SU-DHL-6 (cell line): ENCODE measurements around the gene SUN3.

Source experiments
- H2AFZ ChIP-seq: fragments of 200-600 bp; sonication (generic); 2 replicates; pipeline ENCODE4 v1.6.1; 2014; ENCODE audit warnings: low read depth, mild to moderate bottlenecking, moderate library complexity, mixed read lengths, antibody characterized with exemption, low read length; ENCODE audit not compliant: severe bottlenecking
- H3F3A ChIP-seq: fragments of 200-600 bp; shearing (Covaris generic); 2 replicates; pipeline ENCODE4 v1.6.0; 2016; ENCODE audit warnings: antibody characterized with exemption, mild to moderate bottlenecking; ENCODE audit not compliant: insufficient read depth
- H3K27ac ChIP-seq: fragments of 200-600 bp; sonication (generic); 2 replicates; pipeline ENCODE4 v1.5.1; 2016; ENCODE audit warnings: low read depth, mild to moderate bottlenecking, low read length, moderate library complexity, mixed read lengths
- H3K27me3 ChIP-seq: fragments of 200-600 bp; sonication (generic), shearing (Covaris generic); 2 replicates; pipeline ENCODE4 v1.6.0; 2014; ENCODE audit warnings: mild to moderate bottlenecking, low read length
- H3K36me3 ChIP-seq: fragments of 200-600 bp; sonication (generic); 2 replicates; pipeline ENCODE4 v1.6.1; 2014; ENCODE audit warnings: mild to moderate bottlenecking, low read length, mixed read lengths
- H3K4me2 ChIP-seq: fragments of 300-600, 200-600 bp; shearing (Covaris generic), sonication (generic); 2 replicates; pipeline ENCODE4 v1.6.0; 2014; ENCODE audit warnings: low read length, low read depth, mild to moderate bottlenecking; ENCODE audit not compliant: poor library complexity, severe bottlenecking
- H3K4me3 ChIP-seq: fragments of 200-600 bp; sonication (generic); 2 replicates; pipeline ENCODE4 v1.5.1; 2014; ENCODE audit warnings: antibody characterized with exemption, low read length, mild to moderate bottlenecking, mixed read lengths; ENCODE audit not compliant: insufficient read depth, poor library complexity, severe bottlenecking
- H3K79me2 ChIP-seq: fragments of 200-600 bp; sonication (generic); 2 replicates; pipeline ENCODE4 v1.6.1; 2014; ENCODE audit warnings: mild to moderate bottlenecking, low read length, moderate library complexity; ENCODE audit not compliant: insufficient read depth
- H3K9ac ChIP-seq: fragments of 200-600 bp; sonication (generic); 2 replicates; pipeline ENCODE4 v1.7.0; 2014; ENCODE audit warnings: mild to moderate bottlenecking, low read length
- H3K9me2 ChIP-seq: fragments of 200-600 bp; sonication (generic); replicated peaks from 2 replicates; pipeline ENCODE4 v1.6.1; 2014; ENCODE audit warnings: low read length; ENCODE audit not compliant: insufficient read depth
- H3K9me3 ChIP-seq: fragments of 200-600 bp; sonication (generic); 2 replicates; pipeline ENCODE4 v1.6.1; 2014; ENCODE audit warnings: low read length, mixed read lengths; ENCODE audit not compliant: insufficient read depth
- H4K20me1 ChIP-seq: fragments of 200-600 bp; sonication (generic); 2 replicates; pipeline ENCODE4 v1.6.1; 2014; ENCODE audit warnings: low read depth, mild to moderate bottlenecking, antibody characterized with exemption, low read length, moderate library complexity, mixed read lengths
- EZH2phosphoT487 ChIP-seq: fragments of 200-600 bp; sonication (generic), shearing (Covaris generic); conservative IDR thresholded peaks from 2 replicates; pipeline ENCODE4 v1.6.1; 2018; ENCODE audit warnings: mild to moderate bottlenecking, antibody characterized with exemption, low read length, moderate library complexity, mixed read lengths
- TF ChIP-seq, protein P1 (sequence below): fragments of 200-600 bp; sonication (generic); IDR thresholded peaks from one replicate; pipeline ENCODE4 v1.5.1; 2017; ENCODE audit warnings: antibody characterized with exemption, mild to moderate bottlenecking, low read length, moderate library complexity; ENCODE audit not compliant: insufficient read depth, poor library complexity, severe bottlenecking

Gene SUN3

DNA sequence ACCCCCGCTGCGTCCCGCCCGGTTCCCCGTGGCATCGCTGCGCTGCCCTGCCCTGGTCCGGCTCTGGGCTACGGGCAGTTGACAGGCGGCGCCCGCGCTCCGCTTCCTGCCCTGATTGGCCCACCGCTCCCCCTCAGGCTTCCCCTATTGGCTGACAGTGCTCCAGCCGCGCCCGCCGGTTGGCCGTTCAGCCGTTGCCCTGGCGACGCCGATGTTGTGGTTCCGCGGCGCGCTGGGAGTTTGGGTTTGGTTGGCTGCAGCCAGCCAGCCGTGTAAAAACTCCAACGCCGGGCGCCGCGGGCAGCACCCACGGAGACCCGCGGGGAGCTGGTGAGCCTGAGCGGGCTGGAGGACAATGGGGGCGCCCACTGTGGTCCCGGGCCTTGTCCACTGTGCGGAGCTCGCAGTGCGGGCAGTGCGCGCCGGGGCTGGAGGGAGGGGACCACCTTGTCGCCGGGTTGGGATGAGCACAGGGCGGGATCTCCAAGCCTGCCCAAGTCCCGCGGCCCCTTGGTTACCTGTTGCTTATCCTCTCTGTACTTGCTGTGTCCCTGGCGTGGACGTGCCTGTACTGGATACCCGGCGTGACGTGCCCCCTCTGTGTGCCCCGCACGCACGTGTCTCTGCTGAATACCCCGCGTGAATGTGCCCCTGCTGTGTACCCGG lies 6.5 kb upstream of the SUN3 start, which contains the start of gene C7orf57:
C7orf57 (plus strand) TSS at position 243 of the 666 bp plus-strand sequence. CDS start 766 bp downstream, outside the sequence.
- no peak within 1 kb of the TSS for H3K27ac ChIP-seq
- TF ChIP-seq, protein P1, sequence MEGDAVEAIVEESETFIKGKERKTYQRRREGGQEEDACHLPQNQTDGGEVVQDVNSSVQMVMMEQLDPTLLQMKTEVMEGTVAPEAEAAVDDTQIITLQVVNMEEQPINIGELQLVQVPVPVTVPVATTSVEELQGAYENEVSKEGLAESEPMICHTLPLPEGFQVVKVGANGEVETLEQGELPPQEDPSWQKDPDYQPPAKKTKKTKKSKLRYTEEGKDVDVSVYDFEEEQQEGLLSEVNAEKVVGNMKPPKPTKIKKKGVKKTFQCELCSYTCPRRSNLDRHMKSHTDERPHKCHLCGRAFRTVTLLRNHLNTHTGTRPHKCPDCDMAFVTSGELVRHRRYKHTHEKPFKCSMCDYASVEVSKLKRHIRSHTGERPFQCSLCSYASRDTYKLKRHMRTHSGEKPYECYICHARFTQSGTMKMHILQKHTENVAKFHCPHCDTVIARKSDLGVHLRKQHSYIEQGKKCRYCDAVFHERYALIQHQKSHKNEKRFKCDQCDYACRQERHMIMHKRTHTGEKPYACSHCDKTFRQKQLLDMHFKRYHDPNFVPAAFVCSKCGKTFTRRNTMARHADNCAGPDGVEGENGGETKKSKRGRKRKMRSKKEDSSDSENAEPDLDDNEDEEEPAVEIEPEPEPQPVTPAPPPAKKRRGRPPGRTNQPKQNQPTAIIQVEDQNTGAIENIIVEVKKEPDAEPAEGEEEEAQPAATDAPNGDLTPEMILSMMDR: no peak
- TF ChIP-seq EZH2phosphoT487: no peak

DNA sequence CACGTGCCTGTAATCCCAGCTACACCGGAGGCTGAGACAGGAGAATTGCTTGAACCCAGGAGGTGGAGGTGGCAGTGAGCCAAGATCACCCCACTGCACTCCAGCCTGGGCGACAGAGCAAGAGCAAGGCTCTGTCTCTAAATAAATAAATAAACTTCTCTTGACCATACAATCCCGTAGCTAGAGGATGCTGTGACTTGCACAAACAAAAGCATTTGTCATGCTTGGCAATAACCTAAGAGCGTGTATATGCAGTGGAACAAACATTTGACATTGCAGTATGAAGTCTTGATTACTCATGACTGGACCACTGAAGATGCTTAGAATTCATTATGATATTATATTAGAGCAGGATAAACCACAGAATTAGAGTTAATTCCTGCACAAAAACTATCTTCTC lies 5.0 kb upstream of the SUN3 start:
- H3K79me2 ChIP-seq: no peaks in the 10 kb centered on the region
- no peaks in the 10 kb centered on the region for H3K36me3 ChIP-seq
- TF ChIP-seq, protein P1: no peak
- no peaks in the 10 kb centered on the region for H4K20me1 ChIP-seq
- H3K9ac ChIP-seq: no peak overlapping the region
- no peak overlapping the region for H2AFZ ChIP-seq
- no peaks in the 10 kb centered on the region for H3F3A ChIP-seq
- no peaks in the 10 kb centered on the region for H3K9me2 ChIP-seq
- no peak overlapping the region for H3K4me2 ChIP-seq
- H3K4me3 ChIP-seq: no peak overlapping the region
- H3K27ac ChIP-seq: no peak overlapping the region
- H3K9me3 ChIP-seq: no peaks in the 10 kb centered on the region
- no peaks in the 10 kb centered on the region for H3K27me3 ChIP-seq

More for the DNA sequence above, 6.5 kb upstream of the SUN3 start, which contains the start of gene C7orf57:
- H3K9me3 ChIP-seq: no peaks in the 10 kb centered on the region
- H3F3A ChIP-seq: no peaks in the 10 kb centered on the region
- no peaks in the 10 kb centered on the region for H4K20me1 ChIP-seq
- no peak within 1 kb of the TSS for H2AFZ ChIP-seq
- H3K36me3 ChIP-seq: no peaks in the 10 kb centered on the region
- H3K9ac ChIP-seq: no peak within 1 kb of the TSS
- H3K27me3 ChIP-seq: no peaks in the 10 kb centered on the region
- no peak within 1 kb of the TSS for H3K4me2 ChIP-seq
- no peaks in the 10 kb centered on the region for H3K79me2 ChIP-seq
- H3K4me3 ChIP-seq: no peak within 1 kb of the TSS
- H3K9me2 ChIP-seq: no peaks in the 10 kb centered on the region

DNA sequence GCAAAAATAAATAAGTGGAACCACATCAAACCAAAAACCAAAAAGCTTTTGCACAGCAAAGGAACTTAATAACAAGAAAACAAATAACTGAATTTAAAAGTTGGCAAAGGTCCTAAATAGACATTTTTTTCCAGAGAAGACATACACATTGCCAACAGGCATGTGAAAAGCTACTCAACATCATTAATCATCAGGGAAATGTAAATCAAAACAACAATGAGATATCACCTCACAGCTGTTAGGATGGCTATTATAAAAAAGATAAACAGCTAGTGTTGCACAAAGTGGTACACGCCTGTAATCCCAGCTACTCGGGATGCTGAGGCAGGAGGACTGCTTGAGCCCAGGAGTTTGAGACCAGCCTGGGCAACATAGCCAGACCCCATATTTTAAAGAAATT lies 2.2 kb upstream of the SUN3 start:
- no peak overlapping the region for H2AFZ ChIP-seq
- no peaks in the 10 kb centered on the region for H4K20me1 ChIP-seq
- H3K9me3 ChIP-seq: no peaks in the 10 kb centered on the region
- H3F3A ChIP-seq: no peaks in the 10 kb centered on the region
- no peaks in the 10 kb centered on the region for H3K79me2 ChIP-seq
- H3K4me2 ChIP-seq: no peak overlapping the region
- H3K36me3 ChIP-seq: no peaks in the 10 kb centered on the region
- no peaks in the 10 kb centered on the region for H3K9me2 ChIP-seq
- H3K4me3 ChIP-seq: no peak overlapping the region
- no peaks in the 10 kb centered on the region for H3K27me3 ChIP-seq
- no peak for TF ChIP-seq EZH2phosphoT487
- TF ChIP-seq, protein P1: no peak
- no peak overlapping the region for H3K27ac ChIP-seq
- H3K9ac ChIP-seq: no peak overlapping the region
